ENCODE data around the gene RBBP4.
"Not testable (repeated sequence)": the region's sequence is repeated elsewhere in the genome, so short reads cannot be mapped to it uniquely, and the experiment has no call there.

Gene RBBP4

DNA sequence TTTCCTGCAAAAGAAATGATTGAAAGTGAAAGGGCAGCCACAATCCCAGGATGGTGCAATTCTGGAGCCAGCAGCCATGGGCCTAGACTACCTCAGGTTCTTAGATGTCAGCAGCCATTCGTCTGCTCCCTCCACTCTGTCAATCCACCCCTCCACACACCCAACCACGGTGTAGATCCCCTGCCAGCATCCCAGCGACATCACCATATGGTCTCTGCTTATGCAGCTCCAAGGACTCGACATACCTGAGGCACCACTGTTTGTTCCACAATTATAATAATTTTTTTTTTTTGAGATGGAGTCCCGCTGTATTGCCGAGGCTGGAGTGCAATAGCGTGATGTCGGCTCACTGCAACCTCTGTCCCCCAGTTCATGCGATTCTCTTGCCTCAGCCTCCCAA is 45.0 kb downstream of the RBBP4 start:
- DNase-seq, result no peak

DNA sequence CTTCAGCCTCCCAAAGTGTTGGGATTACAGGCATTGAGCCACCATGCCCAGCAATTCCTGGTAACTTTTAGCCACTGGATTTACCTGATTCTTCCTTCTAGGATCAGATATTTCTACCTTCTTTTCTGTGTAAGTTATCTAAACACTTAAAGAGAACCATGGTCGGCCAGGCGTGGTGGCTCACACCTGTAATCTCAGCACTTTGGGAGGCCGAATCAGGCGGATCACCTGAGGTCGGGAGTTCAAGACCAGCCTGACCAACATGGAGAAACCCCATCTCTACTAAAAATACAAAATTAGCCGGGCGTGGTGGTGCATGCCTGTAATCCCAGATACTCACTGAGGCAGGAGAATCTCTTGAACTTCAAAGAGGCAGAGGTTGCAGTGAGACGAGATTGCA is 46.0 kb downstream of the RBBP4 start:
- not testable (repeated sequence) for DNase-seq

DNA sequence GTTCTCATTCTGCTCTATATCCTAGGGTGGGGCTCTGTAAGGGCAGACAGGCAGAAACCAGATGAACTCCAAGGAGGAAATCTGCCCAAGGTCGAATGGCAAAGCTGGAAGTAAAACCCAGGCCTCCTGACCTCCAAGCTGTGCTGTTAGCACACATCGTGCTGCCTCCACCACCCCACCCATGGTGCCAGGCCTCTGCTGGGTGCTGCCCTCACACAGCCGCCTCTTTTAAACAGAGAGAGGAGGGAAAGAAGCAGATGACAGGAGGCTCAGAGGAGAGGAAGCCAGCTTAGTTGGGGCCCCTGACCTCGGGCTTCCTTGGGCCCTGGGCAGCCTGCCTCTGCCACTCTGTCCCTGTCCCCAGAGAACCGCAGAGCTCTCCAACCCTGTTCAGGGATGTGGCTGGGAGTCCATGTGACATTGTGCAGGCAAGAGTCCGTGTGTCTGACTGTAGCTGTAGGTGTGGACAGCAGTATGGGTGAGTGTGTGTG is 50.5 kb downstream of the RBBP4 start:
- no peak for DNase-seq

DNA sequence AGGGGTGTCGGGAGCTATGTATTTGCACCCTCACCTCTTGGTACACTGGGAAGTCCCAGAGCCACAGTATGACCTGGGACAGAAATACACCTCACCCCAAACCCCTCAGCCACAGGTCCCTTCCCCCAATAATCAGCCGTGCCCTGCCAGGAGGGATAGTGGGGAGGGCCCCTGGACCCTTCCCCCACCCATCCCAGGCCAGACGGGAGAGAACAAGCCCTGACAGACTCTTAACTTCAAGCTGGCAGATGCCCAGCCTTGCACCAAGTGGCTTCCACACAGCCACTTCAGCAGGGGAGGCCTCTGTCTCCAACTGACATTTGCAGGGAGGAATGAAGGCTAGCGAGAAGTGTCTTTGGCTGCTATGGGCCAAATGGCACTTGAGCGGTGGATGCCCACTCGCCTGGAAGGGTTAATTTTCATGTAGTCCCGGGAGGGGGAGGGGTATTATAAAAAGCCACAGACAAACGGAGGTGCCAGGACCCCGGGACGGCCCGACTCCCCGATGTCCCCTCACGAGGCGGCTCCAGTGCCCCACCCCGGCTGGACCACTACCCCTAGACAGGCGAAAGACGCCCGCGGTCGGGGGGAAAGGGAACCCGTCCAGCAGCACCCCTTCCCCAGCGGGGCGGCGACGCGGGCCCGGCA is 51.1 kb downstream of the RBBP4 start:
- DNase-seq, result peak; percentile 11 to 14

DNA sequence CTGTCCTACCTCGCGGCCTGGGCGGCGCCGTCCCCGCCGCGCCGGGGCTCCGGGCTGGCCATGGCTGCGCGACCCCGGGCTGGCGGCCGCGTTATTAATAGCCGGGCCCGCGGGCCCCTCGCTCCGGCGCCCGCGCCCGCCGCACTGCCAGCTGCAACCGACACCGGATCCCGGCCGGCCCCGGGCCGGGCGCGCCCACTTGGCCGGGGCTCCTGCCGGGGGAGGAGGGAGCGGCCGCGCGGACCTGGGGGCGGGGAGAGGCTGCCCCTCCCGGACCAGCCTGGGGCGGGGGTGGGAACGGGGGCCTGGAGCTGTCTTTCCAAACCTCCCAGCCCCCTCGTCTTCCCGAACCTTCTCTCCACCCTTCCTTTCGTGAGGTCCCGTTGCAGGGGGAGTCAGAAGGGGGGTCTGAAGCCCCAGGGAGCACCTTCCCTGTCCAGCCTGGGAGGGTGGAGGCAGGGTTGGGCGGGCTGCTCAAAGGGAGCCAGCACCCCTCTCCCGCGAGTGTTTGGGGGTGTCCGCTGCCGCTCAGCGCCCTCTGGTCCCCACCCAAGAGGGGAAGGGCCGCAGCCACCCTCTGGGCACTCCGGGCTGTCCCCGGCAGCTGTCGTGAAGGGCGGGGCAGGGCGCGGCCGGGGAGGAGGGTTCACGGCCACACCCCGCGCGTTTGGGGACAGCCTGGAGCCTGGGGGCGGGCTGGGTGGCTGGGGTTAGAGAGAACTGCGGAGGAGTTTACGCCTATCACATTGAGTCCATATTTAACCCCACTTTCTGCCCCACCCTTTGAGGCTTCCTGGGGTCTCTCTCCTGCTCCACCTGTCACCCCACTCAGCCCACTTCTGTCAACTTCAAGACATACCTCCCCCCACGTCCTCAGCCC is 51.8 kb downstream of the RBBP4 start, which contains the start of gene SYNC:
TSS of gene SYNC (minus strand) at position 172 of the 880 bp plus-strand sequence. CDS start at position 62, 110 bp downstream.
- DNase-seq, result no peak

DNA sequence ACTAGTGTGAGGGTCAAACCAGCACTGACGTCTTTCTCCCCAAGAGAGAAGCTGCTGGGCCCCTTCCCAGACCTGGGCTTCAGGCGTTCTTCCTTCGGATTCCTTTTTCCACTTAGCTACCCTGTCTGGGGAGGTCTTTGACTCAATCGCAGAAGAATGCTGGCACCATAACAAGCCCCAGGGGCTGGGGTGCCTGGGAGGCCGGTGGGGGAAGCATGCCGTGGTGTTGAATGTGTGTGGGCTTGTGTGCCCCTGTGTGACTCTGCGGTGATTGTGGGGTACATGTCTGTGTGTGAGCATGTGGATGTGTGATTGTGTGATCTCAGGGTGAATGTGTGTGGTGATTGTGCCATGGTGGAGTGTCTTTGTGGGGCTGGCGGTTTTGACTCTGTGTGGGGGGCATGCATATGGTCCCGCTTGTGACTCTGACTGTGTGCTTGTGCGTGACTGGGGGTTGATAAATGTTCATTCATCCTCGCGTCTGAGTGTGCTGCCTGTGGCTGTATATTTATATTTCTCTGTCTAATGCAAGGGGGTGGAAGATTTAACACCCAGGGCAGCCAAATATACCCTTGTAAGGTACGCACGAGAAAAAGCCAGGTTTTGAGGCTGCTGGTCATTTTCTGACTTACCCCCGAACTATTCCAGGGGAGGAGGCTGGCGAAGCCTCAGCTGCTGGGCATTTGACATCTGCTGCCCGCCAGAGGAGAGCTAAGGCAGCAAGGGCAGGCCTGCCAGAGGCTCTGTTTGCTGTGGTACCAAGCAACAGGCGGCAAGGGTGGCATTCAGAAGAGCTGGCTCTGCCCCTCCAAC is 52.7 kb downstream of the RBBP4 start:
- no peak for DNase-seq

DNA sequence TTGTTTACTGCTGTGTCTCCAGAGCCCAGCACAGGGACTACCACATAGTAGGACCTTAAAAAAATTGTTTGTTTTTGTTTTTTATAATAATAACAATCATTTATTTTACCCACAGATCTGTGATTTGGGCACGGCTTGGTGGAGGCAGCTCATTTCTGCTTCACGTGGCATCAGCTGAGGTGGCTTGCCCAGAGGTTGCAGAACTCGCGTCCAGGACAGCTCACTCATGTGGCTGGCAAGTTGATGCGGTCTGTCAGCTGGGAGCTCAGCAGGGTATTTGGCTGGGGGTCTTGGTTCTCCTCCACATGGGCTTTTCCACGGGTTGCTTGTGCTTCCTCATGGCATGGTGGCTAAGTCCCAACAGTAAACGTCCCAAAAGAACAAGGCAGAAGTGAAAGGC is 54.5 kb downstream of the RBBP4 start:
- no peak for DNase-seq

DNA sequence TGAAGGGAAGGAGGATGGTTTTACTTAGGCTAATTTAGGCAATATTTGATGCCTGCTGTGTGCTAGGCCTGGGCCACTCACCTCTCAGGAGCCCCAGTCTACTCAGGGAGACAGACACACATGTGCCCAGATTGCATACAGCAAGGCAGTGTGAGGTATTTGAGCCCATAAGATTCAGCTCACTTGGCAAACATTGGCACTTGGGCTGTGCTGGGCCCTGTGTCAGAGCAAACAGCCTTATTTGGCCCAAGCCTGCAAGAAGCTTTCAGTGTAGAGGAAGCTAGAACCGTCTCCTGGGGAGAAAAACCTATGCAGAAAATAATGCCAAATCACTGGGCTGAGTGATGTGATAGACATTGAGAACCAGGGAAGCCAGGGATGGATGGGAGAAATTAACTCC is 55.5 kb downstream of the RBBP4 start:
- DNase-seq, result no peak

DNA sequence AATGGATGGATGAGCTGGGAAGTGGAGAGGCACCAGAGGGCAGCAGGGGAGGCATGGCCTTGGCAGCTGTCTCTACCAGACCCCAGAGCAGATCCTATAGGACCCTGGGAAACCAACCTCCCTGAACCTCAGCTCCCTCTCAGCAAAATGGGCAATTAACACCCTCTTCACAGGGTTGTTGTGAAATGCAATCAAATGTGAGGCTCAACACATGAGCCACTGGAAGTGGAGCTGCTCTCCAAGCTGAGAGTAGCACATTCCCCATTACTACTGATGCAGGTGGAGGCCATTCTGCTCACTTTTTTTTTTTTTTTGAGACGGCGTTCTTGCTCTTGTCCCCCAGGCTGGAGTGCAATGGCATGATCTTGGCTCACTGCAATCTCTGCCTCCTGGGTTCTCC is 58.1 kb downstream of the RBBP4 start:
- no peak for DNase-seq

DNA sequence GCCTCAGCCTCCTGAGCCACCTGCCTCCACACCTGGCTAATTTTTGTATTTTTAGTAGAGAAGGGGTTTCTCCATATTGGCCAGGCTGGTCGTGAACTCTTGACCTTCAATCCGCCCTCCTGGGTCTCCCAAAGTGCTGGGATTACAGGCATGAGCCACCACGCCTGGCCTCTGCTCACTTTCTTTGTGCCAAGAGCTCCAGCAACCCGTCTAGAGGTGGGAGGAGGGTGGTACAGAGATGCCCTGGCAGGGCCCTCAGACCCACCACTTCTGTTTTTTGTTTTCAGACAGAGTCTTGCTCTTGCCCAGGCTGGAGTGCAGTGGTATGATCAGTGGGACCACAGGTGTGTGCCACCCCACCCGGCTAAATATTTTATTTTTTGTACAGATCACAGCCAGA is 58.5 kb downstream of the RBBP4 start:
- DNase-seq, result no peak

DNA sequence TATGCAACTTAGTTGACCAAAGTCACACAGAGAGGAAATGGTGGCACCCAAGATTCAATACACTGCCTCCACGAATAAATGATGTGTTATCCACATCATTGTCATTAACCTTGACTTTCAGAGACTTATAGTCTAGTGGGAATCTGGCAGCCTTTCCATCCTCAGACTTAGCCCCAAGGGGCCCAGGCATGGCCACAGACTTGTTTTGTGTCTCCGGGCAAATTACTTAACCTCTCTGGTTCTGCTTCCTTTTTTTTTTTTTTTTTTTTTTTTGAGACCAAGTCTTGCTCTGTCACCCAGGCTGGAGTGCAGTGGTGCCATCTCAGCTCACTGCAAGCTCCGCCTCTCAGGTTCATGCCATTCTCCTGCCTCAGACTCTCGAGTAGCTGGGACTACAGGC is 60.2 kb downstream of the RBBP4 start:
- not testable (repeated sequence) for DNase-seq

DNA sequence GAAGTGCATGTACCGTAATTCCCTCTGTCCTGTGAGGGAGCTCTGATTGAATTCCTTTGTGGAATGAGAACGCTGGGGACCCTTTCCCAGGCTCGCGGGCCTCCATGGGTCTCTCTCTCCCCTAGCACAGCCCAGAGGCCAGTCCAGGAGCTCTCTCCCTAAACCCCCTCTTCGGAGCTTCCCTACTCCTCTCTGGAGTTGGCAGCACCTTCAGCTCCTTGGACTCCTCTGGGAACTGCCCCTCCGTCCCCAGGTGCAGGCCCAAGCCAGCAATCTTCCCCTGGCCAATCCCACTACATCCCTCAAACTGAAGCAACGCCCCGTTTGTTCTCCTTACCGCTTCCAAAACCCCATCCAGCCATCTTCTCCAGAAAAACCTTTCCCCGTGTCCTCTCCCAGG is 62.1 kb downstream of the RBBP4 start:
- DNase-seq, result no peak

DNA sequence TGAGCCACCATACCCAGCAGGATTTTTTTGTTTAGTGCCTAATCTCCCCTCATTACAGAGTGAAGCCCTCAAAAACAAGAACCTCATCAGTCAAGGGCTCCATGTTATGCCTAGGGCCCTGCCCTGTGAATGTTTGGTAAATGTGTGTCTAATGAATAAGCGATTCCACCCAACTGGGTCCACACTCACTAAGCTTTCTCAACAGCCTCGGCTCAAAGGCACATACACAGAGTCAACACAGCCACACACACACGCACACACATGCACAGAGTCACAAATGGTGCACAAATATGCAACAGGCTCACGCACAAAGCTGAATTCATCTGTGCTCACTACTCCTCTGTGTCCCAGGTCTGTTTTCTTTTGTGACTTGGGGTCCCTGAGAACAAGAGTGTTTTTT is 63.3 kb downstream of the RBBP4 start:
- no peak for DNase-seq

DNA sequence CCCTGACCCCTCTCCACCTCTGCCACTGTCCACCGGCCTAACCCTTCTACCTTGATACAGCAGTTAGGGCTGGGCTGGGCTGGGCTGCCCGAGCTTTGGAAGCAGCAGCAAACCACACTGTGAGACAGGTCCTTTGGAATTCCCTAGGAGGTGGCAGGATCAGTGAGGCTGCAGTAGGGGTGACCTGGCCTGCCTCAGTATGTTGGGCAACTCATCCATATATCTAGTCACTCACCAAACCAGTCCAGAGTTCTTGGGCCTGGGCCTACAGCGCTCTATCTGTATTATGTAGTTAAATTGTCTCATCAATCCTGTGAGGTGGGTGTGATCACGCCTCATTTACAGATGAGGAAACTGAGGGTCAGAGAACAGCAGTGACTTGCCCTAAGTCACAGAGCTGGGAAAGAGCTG is 64.9 kb downstream of the RBBP4 start:
- no peak for DNase-seq

DNA sequence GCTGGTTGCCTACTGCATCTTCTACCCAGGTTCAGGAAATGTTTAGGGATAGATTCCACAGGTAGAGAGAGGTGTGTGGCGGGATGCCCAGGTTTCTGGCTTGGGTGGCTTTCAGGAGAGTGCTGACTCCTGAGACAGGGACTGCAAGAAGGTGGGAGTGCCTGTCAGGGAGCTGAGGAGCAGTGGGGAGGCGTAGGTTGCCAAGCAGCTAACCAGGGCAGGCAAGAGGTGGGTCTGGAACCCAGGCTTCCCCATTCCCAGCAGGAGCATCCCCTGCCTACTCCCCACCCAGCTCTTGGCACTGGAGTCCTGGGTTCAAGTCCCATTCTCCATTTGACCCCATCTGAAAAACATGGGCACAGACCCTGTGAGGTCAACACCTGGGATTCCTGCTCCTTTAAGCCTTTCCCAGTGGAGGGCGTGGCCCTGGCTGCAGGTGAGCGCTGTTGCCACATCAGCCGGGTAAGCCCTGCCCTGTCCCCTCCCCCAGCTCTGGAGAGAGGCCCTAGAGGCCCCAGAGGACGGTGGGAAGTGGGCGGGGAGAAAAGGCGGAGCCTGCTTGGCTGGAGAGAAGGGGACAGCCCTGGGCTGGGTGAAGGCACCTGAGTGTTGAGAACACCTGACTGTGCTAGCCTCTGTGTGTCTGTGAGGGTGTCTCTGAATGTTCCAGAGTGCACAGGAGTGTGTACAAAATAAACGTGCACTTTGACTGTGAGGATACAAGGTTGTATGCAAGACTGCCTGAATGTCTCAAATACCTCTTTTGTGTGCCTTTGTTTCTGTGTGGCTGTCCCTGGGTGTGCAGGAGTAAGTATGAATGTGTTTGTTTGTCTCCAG is 65.5 kb downstream of the RBBP4 start:
- DNase-seq, result peak; percentile 95 to 98

DNA sequence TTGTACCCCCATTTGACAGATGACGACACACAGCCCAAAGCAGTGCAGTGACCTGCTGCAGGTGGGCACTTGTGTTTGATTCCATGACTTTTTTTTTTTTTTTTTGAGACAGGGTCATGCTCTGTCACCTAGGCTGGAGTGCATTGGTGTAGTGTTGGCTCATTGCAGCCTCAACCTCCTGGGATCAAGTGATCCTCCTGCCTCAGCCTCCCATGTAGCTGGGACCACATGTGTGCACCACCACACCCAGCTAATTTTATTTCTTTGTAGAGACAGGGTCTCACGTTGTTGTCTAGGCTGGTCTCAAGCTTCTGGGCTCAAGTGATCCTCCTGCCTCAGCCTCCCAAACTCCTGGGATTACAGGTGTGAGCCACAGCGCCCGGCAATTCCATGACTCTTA is 66.5 kb downstream of the RBBP4 start:
- DNase-seq, result no peak

DNA sequence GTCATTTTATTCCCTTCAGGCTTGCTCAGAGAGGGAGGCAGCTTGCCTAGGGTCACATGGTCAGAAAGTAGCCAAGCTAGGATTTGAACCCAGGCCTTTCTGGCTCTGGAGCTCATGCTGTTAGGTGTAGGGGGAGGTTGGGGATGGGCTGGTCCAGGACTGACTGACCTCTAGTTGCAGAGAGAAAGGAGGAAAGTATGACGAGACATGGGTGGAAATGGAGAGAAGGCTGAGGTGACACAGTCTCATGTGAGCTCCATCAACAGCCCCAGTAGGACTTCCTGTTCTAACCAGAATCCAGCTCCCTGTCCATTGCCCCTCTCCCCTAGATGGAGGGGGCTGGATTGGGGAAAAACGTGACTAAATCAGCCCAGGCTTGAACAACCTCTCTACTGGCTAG is 67.0 kb downstream of the RBBP4 start:
- no peak for DNase-seq

DNA sequence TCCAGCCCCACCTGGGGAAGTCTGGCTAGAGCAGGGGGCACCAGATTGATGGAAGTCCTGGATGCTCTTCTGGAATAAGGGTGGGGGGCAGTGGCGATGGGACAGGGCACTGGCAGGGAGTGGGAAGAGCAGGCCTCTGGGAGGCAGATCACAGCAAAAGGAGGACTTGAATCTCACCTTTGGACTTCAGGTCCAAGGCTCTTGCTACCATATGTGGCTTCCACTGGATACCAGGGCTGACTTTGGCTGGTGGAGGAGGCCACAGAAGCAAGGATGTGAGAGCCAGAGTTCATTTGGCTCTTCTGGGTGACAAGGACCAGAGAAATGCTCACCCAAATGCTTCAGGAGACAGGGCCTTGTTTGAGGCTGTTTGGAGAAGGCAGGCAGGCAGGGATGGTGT is 67.5 kb downstream of the RBBP4 start:
- no peak for DNase-seq

DNA sequence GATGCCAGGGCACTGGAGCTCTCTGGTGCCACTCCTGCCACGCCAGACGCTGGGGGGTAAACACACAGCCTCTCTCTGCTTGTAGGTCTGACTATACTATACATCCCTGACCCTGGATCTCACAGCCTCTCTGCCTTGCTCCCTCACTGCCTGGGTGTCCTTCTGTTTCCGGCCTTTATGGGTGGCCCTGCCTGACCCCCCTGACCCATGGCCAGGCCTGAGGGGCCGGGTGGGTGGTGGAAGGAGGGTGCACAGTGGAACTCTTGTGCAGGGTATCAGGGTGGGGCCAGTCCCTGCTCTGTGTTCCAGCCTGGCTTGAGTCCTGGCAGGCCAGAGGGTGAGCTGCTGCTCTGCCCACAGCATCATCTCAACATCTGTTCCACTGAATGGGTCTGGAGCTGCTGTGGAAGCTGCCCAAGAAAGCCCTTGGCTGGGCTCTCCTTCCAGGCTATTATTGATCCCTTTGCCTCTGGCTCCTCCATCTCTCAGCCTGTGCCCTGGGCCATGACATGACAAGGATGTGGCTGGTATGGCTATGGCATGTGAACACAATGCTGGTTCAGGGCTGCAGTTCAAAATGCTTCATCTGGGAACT is 68.8 kb downstream of the RBBP4 start:
- DNase-seq, result no peak

DNA sequence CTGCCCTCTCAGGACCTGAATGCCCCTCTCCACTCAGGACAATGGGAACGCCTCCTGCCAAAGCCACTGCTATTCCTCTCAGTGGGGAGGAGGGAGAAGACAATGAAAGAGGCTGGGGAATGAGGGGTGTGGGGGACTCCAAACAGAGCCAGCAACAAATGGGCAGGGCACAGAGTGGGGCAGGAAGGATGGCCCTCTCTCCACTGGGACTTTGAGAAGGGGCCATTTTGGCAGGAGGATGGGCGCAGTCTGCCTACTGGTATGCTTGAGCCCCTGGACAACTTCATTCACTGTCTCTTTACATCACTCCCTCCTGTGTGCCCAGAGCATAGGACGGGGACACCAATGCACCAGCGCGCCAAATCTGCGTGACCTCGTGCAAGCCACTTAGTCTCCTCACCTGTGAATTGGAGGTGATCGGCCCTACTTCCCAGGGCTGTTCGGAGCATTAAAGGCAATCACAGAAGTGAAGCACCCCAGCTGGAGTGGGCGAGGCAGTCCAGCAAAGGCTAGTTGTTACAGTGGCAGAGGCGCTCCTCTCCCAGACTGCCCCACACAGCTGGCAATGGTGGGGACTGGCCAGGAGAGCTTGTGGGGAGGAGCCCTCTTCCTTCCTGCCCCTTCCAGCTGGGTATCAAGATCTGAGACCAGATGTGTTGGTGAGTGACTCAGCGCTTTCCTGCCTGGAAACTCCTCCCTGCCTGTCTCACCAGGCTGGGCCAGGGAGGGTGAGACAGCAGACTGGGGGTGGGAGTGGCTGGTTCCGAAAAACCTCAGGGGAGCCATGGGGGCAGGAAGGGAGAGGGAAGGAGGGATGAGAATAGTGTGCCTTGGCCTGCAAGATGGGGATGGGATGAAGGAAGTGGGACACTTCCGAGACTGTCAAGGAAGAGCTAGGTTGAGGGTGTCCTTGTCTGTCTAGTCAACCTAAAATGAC is 73.9 kb downstream of the RBBP4 start:
- no peak for DNase-seq

DNA sequence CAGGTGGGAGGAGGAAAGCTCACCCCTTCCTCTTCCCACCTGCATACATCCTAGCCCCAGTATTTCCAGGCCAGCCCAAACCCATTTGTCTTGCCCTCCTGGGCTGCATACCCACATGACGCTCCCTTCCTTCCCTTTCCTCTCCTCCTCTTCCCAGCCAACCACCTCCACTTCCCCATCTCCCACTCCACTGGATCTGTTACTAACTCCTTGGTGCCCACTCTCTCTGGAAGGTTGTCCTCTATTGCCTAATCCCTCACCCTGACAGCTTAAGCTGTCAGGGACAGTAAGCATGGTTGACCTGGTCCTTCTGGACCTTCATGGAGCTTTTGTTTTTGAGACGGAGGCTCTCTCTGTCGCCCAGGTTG is 74.6 kb downstream of the RBBP4 start:
- no peak for DNase-seq

Measured in NCI-H187 (cell line).